ENCODE results near the gene ATP1A2. TPM values are rescaled to one million over a fixed set of nuclear protein-coding genes. Genes with fewer than 3 reads are reported as not detected.

The ATP1A2 gene
- total and polyA plus RNA-seq, 2 of the 8 experiments (the other 6 are each of a cell fraction or from before 2014, with no cell fraction given) = 39.7 to 40.8 TPM

DNA sequence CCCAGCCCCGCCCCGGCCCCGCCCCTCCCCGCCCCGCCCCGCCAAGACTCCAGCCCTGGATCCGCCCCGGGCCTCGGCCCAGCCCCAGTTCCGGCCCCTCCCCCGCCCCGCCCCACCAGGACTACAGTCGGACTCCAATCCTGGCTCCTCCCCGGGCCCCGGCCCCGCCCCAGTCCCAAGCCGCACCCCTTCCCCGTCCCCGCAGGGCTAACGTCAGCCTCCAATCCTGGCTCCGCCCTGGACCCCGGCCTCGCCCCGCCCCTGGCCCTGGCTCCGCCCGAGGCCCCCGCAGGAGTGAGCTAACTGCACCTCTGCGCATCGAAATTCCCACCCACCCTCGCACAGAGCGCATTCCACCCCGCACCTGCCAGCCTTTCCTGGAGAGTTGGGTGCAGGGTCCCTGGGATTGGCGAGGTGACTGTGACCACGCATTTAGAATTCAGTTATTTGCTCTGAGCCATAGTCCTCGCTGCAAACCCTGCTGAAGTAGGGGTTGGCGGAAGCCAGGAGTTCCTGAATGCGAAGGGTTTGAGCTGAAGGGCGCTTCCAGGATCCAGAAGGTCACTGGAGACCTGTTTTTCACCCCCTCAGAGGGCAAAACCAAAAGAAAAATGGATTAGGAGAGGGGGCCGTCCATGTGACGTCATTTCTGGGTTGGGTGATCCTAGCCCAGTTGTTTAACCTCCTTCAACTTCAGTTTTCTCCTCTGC lies 16.6 kb upstream of the ATP1A2 start:
- peak; percentile 36 for FAIRE-seq
- Histone ChIP-seq H3K23me2 (ENCODE audit: low read depth, low read length) (peaks cover 19% of the 10 kb centered on the region), H3K56ac (replicated peaks; ENCODE audit: insufficient read length, low read depth, low read length) (no peak overlapping the region), H4K5ac (ENCODE audit: insufficient read length, low read depth, low read length) (peak overlapping the region; percentile 13), H2AK5ac (ENCODE audit: low read depth, low read length) (no peak overlapping the region), H3K18ac (ENCODE audit: extremely low read depth, low read length) (0 out of 2 replicates have a peak overlapping the region, but pooled peaks have one; percentile 38), H3K4ac (replicated peaks; ENCODE audit: insufficient read length, low read depth, low read length) (peak overlapping the region; percentile 47), H3K4me2 (ENCODE audit: insufficient read depth in 1 of 2, low read depth in 2 of 2, low read length in 2 of 2) (peak overlapping the region; percentile 71 to 83), H2BK12ac (ENCODE audit: low read depth, low read length) (peak overlapping the region; percentile 93), H3K4me1 (replicated peaks in 1 of 4; ENCODE audit: control insufficient read depth in 3 of 4, insufficient read depth in 4 of 4, low read length in 3 of 4) (peaks cover 12 to 50% (median 33%) of the 10 kb centered on the region in 4 experiments), H3K27ac (ENCODE audit: low read depth, low read length) (peak overlapping the region; percentile 21; the same call in 1 of the 2 replicates), H3K23ac (ENCODE audit: insufficient read length) (no peak overlapping the region), H3K9me3 (ENCODE audit: insufficient read depth in 2 of 2, low read depth in 1 of 2, low read length in 1 of 2) (no peaks in the 10 kb centered on the region; a peak in 1 of 4 replicates), H4K8ac (ENCODE audit: extremely low read depth, insufficient read depth, low read length) (peak overlapping the region; percentile 72; the same call in 1 of the 2 replicates), H2BK15ac (ENCODE audit: low read length) (peak overlapping the region; percentile 33; the same call in 1 of the 2 replicates), H4K91ac (replicated peaks; ENCODE audit: insufficient read length, low read length) (peak overlapping the region; percentile 34), H2BK20ac (ENCODE audit: low read length) (no peak overlapping the region), H3K79me1 (ENCODE audit: low read depth, low read length) (peaks cover 14% of the 10 kb centered on the region), H3K36me3 (ENCODE audit: control insufficient read depth in 2 of 4, insufficient read depth in 4 of 4, low read length in 3 of 4) (peaks cover 5 to 12% (median 6%) of the 10 kb centered on the region in 4 experiments; a peak in 4 of 8 replicates), H3K4me3 (ENCODE audit: extremely low read depth in 1 of 4, insufficient read depth in 2 of 4, low read depth in 3 of 4, low read length in 4 of 4) (peak overlapping the region; percentile 33 to 56 (median 50); a peak in 7 of 8 replicates), H2AFZ (ENCODE audit: low read length) (peak overlapping the region; percentile 75; the same call in 1 of the 2 replicates), H2BK120ac (replicated peaks; ENCODE audit: low read depth, low read length) (peak overlapping the region; percentile 22), H3K27me3 (replicated peaks in 1 of 4; ENCODE audit: control insufficient read depth in 3 of 4, extremely low read depth in 1 of 4, insufficient read depth in 3 of 4, low read length in 3 of 4) (no peaks in the 10 kb centered on the region), H3K79me2 (ENCODE audit: control insufficient read depth in 1 of 2, insufficient read depth in 2 of 2, low read length in 2 of 2) (peaks cover 0 to 36% of the 10 kb centered on the region in 2 experiments; a peak in 2 of 4 replicates), H3K14ac (ENCODE audit: insufficient read length) (no peak overlapping the region), H4K20me1 (replicated peaks in 1 of 2; ENCODE audit: control insufficient read depth in 1 of 2, insufficient read depth in 2 of 2, low read length in 2 of 2) (no peaks in the 10 kb centered on the region), H2BK5ac (ENCODE audit: low read depth, low read length) (peak overlapping the region; percentile 10; the same call in 1 of the 2 replicates), H3K9ac (replicated peaks in 1 of 4; ENCODE audit: extremely low read depth in 1 of 4, low read depth in 3 of 4, low read length in 3 of 4) (peak overlapping the region in 1 of 4 experiments; percentile 22; a peak in 1 of 7 replicates)
- 23% methylated on average over 13 of the region's 40 CpGs; no CpG with 5 or more reads in 1 of the 2 experiments for WGBS, 2 experiments (ENCODE audit: extremely low coverage in 1 of 2, insufficient coverage in 1 of 2, insufficient read length in 1 of 2, insufficient replicate concordance in 2 of 2, low coverage in 1 of 2, low lambda C conversion rate in 2 of 2, missing lambda C conversion rate in 1 of 2)
- CTCF ChIA-PET (ENCODE audit: partially characterized antibody) = interaction anchor here (0.9 to 50.1 kb wide), 7 partner anchors 10 to 153 kb away, joined by 3 to 1874 read pairs (median 6); partner anchors contain the start of genes KCNJ10 and KCNJ9
- POLR2A ChIA-PET (ENCODE audit: partially characterized antibody) = interaction anchor here (0.9 to 5.1 kb wide), 8 partner anchors 10 to 163 kb away, joined by 3 to 39 read pairs (median 10); partner anchors contain the start of genes ATP1A2, DCAF8 and KCNJ9
- peak; percentile 81 to 99 for DNase-seq (ENCODE audit: low read depth in 1 of 2, low spot score in 2 of 2)
- TF ChIP-seq MAX (IDR thresholded peaks at IDR 0.05) (0 out of 2 replicates have a peak, but pooled peaks have one; percentile 17), ATF2 (IDR thresholded peaks at IDR 0.05; ENCODE audit: low read length) (no peak), KDM4A (IDR thresholded peaks at IDR 0.05; ENCODE audit: low read depth, low read length, severe bottlenecking) (peak; percentile 50), HDAC6 (IDR thresholded peaks at IDR 0.05; ENCODE audit: low read depth, low read length) (no peak), BACH1 (IDR thresholded peaks at IDR 0.05; ENCODE audit: low read length) (no peak), SP4 (IDR thresholded peaks at IDR 0.05; ENCODE audit: low read length) (0 out of 2 replicates have a peak, but pooled peaks have one; percentile 12), RFX5 (IDR thresholded peaks at IDR 0.05; ENCODE audit: borderline replicate concordance, low read depth, low read length) (no peak), TEAD4 (IDR thresholded peaks at IDR 0.05; ENCODE audit: low read depth, low read length) (peak; percentile 56; the same call in 1 of the 2 replicates), TAF1 (IDR thresholded peaks at IDR 0.05; ENCODE audit: low read depth, low read length) (peak; percentile 31; the same call in 1 of the 2 replicates)
